HEK293 (cell line): ENCODE measurements around the gene DIP2C.

Source experiments
- ZNF391 ChIP-seq: fragments of 450-650 bp; formaldehyde crosslinking; IDR thresholded peaks from 2 replicates; pipeline ENCODE4 v1.5.1; 2016; ENCODE audit warnings: low read depth, missing biosample characterization, missing genetic modification characterization, borderline replicate concordance
- ZNF449 ChIP-seq: fragments of 450-650 bp; formaldehyde crosslinking; IDR thresholded peaks from 2 replicates; pipeline ENCODE4 v1.5.1; 2017; ENCODE audit warnings: missing biosample characterization, mild to moderate bottlenecking, missing genetic modification characterization, moderate library complexity
- TF ChIP-seq, protein P1 (sequence below): fragments of 450-650 bp; formaldehyde crosslinking; IDR thresholded peaks from 2 replicates; pipeline ENCODE4 v1.5.1; 2016; ENCODE audit warnings: missing biosample characterization, missing genetic modification characterization

- TF ChIP-seq ZNF391 (tag by site-specific recombination): no peak
- no peak for TF ChIP-seq ZNF449
- TF ChIP-seq, protein P1, sequence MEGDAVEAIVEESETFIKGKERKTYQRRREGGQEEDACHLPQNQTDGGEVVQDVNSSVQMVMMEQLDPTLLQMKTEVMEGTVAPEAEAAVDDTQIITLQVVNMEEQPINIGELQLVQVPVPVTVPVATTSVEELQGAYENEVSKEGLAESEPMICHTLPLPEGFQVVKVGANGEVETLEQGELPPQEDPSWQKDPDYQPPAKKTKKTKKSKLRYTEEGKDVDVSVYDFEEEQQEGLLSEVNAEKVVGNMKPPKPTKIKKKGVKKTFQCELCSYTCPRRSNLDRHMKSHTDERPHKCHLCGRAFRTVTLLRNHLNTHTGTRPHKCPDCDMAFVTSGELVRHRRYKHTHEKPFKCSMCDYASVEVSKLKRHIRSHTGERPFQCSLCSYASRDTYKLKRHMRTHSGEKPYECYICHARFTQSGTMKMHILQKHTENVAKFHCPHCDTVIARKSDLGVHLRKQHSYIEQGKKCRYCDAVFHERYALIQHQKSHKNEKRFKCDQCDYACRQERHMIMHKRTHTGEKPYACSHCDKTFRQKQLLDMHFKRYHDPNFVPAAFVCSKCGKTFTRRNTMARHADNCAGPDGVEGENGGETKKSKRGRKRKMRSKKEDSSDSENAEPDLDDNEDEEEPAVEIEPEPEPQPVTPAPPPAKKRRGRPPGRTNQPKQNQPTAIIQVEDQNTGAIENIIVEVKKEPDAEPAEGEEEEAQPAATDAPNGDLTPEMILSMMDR (tag by site-specific recombination): no peak
Observed at GRCh38 chr10:523925-524324, 165.5 kb downstream of the DIP2C start.
